Liver (tissue), 9 donors: ENCODE data around the gene MAPK4. TPM values are rescaled to one million over a fixed set of nuclear protein-coding genes. Genes with fewer than 3 reads are reported as not detected.

Source experiments
- DNase-seq: peaks from one replicate; pipeline ENCODE4 v3.0.0-alpha.2; 2017; ENCODE audit warnings: low spot score
- H3K27ac ChIP-seq, 2 donors: one replicate each; pipeline ENCODE4 v1.7.0; 2013; ENCODE audit warnings: inconsistent platforms in 2 of 2, low read length in 2 of 2, control low read depth in 1 of 2, low read depth in 1 of 2, mild to moderate bottlenecking in 1 of 2
- H3K27me3 ChIP-seq, 4 donors: one replicate each; pipeline versions ENCODE4 v1.6.1 to v1.7.0; 2013; ENCODE audit warnings: low read length in 3 of 4, inconsistent platforms in 1 of 4, mild to moderate bottlenecking in 1 of 4, moderate library complexity in 1 of 4; ENCODE audit not compliant: control insufficient read depth in 4 of 4, insufficient read depth in 4 of 4
- H3K36me3 ChIP-seq, 4 donors: one replicate each; pipeline versions ENCODE4 v1.6.1 to v1.7.0; 2013; ENCODE audit warnings: low read length in 3 of 4, mild to moderate bottlenecking in 3 of 4, low read depth in 1 of 4, moderate library complexity in 1 of 4; ENCODE audit not compliant: control insufficient read depth in 4 of 4, insufficient read depth in 3 of 4
- H3K4me1 ChIP-seq, 4 donors: one replicate each; pipeline versions ENCODE4 v1.6.1 to v1.7.0; 2013; ENCODE audit warnings: low read length in 3 of 4, mild to moderate bottlenecking in 3 of 4, moderate library complexity in 1 of 4; ENCODE audit not compliant: control insufficient read depth in 4 of 4, insufficient read depth in 4 of 4
- H3K4me3 ChIP-seq, 3 donors: one replicate each; pipeline versions ENCODE4 v1.6.1 to v1.7.0; 2013; ENCODE audit warnings: low read length in 3 of 3, control low read depth in 1 of 3, low read depth in 1 of 3, mild to moderate bottlenecking in 1 of 3
- H3K9ac ChIP-seq, 2 donors: one replicate each; pipeline ENCODE4 v1.7.0; 2013; ENCODE audit warnings: low read length in 2 of 2, mild to moderate bottlenecking in 2 of 2, moderate library complexity in 2 of 2, control low read depth in 1 of 2, low read depth in 1 of 2
- H3K9me3 ChIP-seq, 4 donors: one replicate each; pipeline versions ENCODE4 v1.6.1 to v1.7.0; 2013; ENCODE audit warnings: low read length in 3 of 4; ENCODE audit not compliant: control insufficient read depth in 4 of 4
- EGR1 ChIP-seq, 2 donors: IDR thresholded peaks; 2 replicates each; pipeline ENCODE4 v1.6.1; 2016 to 2018; ENCODE audit warnings: antibody characterized with exemption in 2 of 2, low read depth in 2 of 2
- FOXA1 ChIP-seq: IDR thresholded peaks from 2 replicates; pipeline ENCODE4 v1.6.1; 2016; ENCODE audit warnings: antibody characterized with exemption
- FOXA2 ChIP-seq: IDR thresholded peaks from 2 replicates; pipeline ENCODE4 v1.6.1; 2016; ENCODE audit warnings: antibody characterized with exemption
- HNF4A ChIP-seq, 2 donors: conservative IDR thresholded peaks; 2 replicates each; pipeline ENCODE4 v1.6.1; 2016; ENCODE audit warnings: antibody characterized with exemption in 2 of 2, mild to moderate bottlenecking in 2 of 2
- HNF4G ChIP-seq: IDR thresholded peaks from 2 replicates; pipeline ENCODE4 v1.6.1; 2016; ENCODE audit warnings: antibody characterized with exemption
- JUND ChIP-seq, 2 donors: IDR thresholded peaks; 2 replicates each; pipeline ENCODE4 v1.6.1; 2016; ENCODE audit warnings: antibody characterized with exemption in 2 of 2
- NR2F2 ChIP-seq: IDR thresholded peaks from 2 replicates; pipeline ENCODE4 v1.6.1; 2016; ENCODE audit warnings: antibody characterized with exemption
- RAD21 ChIP-seq, 2 donors: IDR thresholded peaks; 2 replicates each; pipeline ENCODE4 v1.6.1; 2016; ENCODE audit warnings: antibody characterized with exemption in 2 of 2, mild to moderate bottlenecking in 2 of 2
- RXRA ChIP-seq, 2 donors: IDR thresholded peaks; 2 replicates each; pipeline ENCODE4 v1.6.1; 2017 to 2018; ENCODE audit warnings: antibody characterized with exemption in 2 of 2, mild to moderate bottlenecking in 1 of 2
- SP1 ChIP-seq: IDR thresholded peaks from 2 replicates; pipeline ENCODE4 v1.6.1; 2018; ENCODE audit warnings: antibody characterized with exemption, mild to moderate bottlenecking
- YY1 ChIP-seq: IDR thresholded peaks from 2 replicates; pipeline ENCODE4 v1.6.1; 2016; ENCODE audit warnings: antibody characterized with exemption, mild to moderate bottlenecking
- WGBS: extraction: QIAGEN DNeasy Blood & Tissue Kit; methylation state at CpG from one replicate; pipeline ENCODE4 v1.1.7; 2013; 5-methylcytosine and 5-hydroxymethylcytosine counted together
- polyA plus RNA-seq, 2 donors: library from polyadenylated mRNA; stranded (reverse) in 1 of 2; unstranded in 1 of 2; fragments of 200-250 nt in 1 of 2; fragments of >200 nt in 1 of 2; fragmentation: Nextera tagmentation in 1 of 2; extraction: Ambion mirVana in 1 of 2; gene quantifications; one replicate each; pipeline versions ENCODE4 v1.2.1 to v1.2.3, GENCODE V29; 2013 to 2015
- total RNA-seq, 2 donors: library from RNA; depleted of rRNA; stranded (reverse); fragments of >200 nt; gene quantifications; one replicate each; pipeline ENCODE4 v1.2.3, GENCODE V29; 2014
- TF ChIP-seq, protein P1 (sequence below): IDR thresholded peaks from 2 replicates; pipeline ENCODE4 v1.6.1; 2016; ENCODE audit warnings: antibody characterized with exemption
- TF ChIP-seq, protein P2 (sequence below): fragments of 150-350 bp; IDR thresholded peaks from 2 replicates; pipeline ENCODE4 v1.5.1; 2017; ENCODE audit warnings: improper control_type of control experiment, low read depth, low read length; ENCODE audit not compliant: missing input control
- TF ChIP-seq, protein P3 (sequence below): IDR thresholded peaks from 2 replicates; pipeline ENCODE4 v1.6.1; 2016; ENCODE audit warnings: antibody characterized with exemption, mild to moderate bottlenecking
- TF ChIP-seq, protein P4 (sequence below): IDR thresholded peaks from 2 replicates; pipeline ENCODE4 v1.6.1; 2016; ENCODE audit warnings: antibody characterized with exemption
- TF ChIP-seq, protein P5 (sequence below): IDR thresholded peaks from 2 replicates; pipeline ENCODE4 v1.6.1; 2016; ENCODE audit warnings: antibody characterized with exemption
- donor health status: healthy.
- donor health status: healthy.
- donor health status: healthy.
- donor health status: healthy.
- donor health status: healthy.

Gene MAPK4
- total and polyA plus RNA-seq, 4 donors: under 0.01 to 4.9 (median 1.5) TPM

DNA sequence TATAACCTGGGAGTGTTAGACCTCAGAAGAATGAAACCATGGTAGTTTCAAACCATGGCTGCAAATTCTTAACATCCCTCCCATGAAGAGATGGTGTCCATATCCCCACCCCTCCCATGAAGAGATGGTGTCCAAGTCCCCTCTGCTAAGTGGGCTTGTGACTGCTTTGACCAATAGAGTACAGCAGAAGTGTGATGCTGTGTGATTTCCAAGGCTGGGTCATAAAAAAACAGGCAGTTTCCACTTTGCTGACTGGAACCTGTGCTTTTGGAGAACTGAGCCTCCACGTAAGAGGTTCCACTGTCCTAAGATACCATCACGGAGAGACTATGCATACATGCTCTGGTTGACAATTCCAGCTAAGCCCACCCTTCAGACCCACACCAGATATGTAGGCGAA lies 194.4 kb downstream of the MAPK4 start (continued):
- no peak for TF ChIP-seq SP1
- TF ChIP-seq HNF4A (conservative IDR thresholded peaks at IDR 0.05): no peak
- TF ChIP-seq, protein P1, sequence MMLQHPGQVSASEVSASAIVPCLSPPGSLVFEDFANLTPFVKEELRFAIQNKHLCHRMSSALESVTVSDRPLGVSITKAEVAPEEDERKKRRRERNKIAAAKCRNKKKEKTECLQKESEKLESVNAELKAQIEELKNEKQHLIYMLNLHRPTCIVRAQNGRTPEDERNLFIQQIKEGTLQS: no peak
- no peak for TF ChIP-seq YY1
- TF ChIP-seq, protein P2, sequence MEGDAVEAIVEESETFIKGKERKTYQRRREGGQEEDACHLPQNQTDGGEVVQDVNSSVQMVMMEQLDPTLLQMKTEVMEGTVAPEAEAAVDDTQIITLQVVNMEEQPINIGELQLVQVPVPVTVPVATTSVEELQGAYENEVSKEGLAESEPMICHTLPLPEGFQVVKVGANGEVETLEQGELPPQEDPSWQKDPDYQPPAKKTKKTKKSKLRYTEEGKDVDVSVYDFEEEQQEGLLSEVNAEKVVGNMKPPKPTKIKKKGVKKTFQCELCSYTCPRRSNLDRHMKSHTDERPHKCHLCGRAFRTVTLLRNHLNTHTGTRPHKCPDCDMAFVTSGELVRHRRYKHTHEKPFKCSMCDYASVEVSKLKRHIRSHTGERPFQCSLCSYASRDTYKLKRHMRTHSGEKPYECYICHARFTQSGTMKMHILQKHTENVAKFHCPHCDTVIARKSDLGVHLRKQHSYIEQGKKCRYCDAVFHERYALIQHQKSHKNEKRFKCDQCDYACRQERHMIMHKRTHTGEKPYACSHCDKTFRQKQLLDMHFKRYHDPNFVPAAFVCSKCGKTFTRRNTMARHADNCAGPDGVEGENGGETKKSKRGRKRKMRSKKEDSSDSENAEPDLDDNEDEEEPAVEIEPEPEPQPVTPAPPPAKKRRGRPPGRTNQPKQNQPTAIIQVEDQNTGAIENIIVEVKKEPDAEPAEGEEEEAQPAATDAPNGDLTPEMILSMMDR: no peak
- TF ChIP-seq FOXA2: no peak

DNA sequence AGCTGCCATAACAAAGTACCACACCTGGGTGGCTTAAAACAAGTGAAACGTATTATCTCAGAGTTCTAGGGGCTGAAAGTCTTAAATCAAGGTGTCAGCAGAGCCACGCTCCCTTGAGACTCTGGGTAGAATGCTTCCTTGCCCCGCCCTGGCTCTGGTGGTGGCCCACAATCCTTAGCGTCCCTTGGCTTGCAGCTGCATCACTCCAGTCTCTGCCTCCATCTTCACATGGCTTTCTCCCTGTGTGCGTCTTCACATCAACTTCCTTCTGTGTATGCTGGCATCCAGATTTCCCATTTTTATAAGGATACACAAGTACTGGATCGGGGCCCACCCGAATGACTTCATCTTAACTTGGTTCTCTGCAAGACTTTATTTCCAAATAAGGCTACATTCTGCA lies 197.5 kb downstream of the MAPK4 start:
- no peak for TF ChIP-seq JUND (IDR thresholded peaks at IDR 0.05)
- TF ChIP-seq, protein P3, sequence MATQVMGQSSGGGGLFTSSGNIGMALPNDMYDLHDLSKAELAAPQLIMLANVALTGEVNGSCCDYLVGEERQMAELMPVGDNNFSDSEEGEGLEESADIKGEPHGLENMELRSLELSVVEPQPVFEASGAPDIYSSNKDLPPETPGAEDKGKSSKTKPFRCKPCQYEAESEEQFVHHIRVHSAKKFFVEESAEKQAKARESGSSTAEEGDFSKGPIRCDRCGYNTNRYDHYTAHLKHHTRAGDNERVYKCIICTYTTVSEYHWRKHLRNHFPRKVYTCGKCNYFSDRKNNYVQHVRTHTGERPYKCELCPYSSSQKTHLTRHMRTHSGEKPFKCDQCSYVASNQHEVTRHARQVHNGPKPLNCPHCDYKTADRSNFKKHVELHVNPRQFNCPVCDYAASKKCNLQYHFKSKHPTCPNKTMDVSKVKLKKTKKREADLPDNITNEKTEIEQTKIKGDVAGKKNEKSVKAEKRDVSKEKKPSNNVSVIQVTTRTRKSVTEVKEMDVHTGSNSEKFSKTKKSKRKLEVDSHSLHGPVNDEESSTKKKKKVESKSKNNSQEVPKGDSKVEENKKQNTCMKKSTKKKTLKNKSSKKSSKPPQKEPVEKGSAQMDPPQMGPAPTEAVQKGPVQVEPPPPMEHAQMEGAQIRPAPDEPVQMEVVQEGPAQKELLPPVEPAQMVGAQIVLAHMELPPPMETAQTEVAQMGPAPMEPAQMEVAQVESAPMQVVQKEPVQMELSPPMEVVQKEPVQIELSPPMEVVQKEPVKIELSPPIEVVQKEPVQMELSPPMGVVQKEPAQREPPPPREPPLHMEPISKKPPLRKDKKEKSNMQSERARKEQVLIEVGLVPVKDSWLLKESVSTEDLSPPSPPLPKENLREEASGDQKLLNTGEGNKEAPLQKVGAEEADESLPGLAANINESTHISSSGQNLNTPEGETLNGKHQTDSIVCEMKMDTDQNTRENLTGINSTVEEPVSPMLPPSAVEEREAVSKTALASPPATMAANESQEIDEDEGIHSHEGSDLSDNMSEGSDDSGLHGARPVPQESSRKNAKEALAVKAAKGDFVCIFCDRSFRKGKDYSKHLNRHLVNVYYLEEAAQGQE: no peak
- no peak for TF ChIP-seq FOXA1
- TF ChIP-seq NR2F2: no peak
- no peak for TF ChIP-seq YY1
- TF ChIP-seq, protein P1: no peak
- no peak for TF ChIP-seq RAD21 (IDR thresholded peaks at IDR 0.05)
- TF ChIP-seq, protein P2: no peak
- TF ChIP-seq, protein P4, sequence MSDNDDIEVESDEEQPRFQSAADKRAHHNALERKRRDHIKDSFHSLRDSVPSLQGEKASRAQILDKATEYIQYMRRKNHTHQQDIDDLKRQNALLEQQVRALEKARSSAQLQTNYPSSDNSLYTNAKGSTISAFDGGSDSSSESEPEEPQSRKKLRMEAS: no peak
- TF ChIP-seq HNF4G: no peak
- no peak for TF ChIP-seq RXRA (IDR thresholded peaks at IDR 0.05)
- TF ChIP-seq SP1: no peak
- no peak for TF ChIP-seq FOXA2
- TF ChIP-seq, protein P5, sequence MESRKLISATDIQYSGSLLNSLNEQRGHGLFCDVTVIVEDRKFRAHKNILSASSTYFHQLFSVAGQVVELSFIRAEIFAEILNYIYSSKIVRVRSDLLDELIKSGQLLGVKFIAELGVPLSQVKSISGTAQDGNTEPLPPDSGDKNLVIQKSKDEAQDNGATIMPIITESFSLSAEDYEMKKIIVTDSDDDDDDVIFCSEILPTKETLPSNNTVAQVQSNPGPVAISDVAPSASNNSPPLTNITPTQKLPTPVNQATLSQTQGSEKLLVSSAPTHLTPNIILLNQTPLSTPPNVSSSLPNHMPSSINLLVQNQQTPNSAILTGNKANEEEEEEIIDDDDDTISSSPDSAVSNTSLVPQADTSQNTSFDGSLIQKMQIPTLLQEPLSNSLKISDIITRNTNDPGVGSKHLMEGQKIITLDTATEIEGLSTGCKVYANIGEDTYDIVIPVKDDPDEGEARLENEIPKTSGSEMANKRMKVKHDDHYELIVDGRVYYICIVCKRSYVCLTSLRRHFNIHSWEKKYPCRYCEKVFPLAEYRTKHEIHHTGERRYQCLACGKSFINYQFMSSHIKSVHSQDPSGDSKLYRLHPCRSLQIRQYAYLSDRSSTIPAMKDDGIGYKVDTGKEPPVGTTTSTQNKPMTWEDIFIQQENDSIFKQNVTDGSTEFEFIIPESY: no peak
- no peak for TF ChIP-seq EGR1 (IDR thresholded peaks at IDR 0.05; ENCODE audit: low read depth in 2 of 2)
- H3K4me1 ChIP-seq: no peaks in the 10 kb centered on the region
- 89% methylated on average over 7 of the region's 7 CpGs for WGBS
- DNase-seq: no peak
- H3K4me3 ChIP-seq: no peak overlapping the region
- H3K27me3 ChIP-seq: no peaks in the 10 kb centered on the region
- H3K36me3 ChIP-seq: no peaks in the 10 kb centered on the region
- H3K9ac ChIP-seq: no peak overlapping the region
- no peak overlapping the region for H3K27ac ChIP-seq
- H3K9me3 ChIP-seq: no peaks in the 10 kb centered on the region
